ENCODE measurements around the gene COX8A. TPM values are rescaled to one million over a fixed set of nuclear protein-coding genes. Genes with fewer than 3 reads are reported as not detected.

The COX8A gene
- total and polyA plus RNA-seq, 9 of the 15 experiments (the other 6 are each of a cell fraction or from before 2014, with no cell fraction given), result 274 to 1,206 (median 526) TPM

- peaks cover 73% of the 10 kb centered on the region; the same call in 2 of the 3 replicates for H3K36me3 ChIP-seq (ENCODE audit: control insufficient read depth, insufficient read depth, low read length)
- POLR2A ChIA-PET, result interaction anchor here (0.7 to 1.8 kb wide), 4 partner anchors 8 to 29 kb away, joined by 3 to 12 read pairs (median 4); no protein-coding TSS in a partner anchor
- H3K4me2 ChIP-seq (ENCODE audit: insufficient read depth, low read length), result no peak overlapping the region
- TF ChIP-seq, protein P1, sequence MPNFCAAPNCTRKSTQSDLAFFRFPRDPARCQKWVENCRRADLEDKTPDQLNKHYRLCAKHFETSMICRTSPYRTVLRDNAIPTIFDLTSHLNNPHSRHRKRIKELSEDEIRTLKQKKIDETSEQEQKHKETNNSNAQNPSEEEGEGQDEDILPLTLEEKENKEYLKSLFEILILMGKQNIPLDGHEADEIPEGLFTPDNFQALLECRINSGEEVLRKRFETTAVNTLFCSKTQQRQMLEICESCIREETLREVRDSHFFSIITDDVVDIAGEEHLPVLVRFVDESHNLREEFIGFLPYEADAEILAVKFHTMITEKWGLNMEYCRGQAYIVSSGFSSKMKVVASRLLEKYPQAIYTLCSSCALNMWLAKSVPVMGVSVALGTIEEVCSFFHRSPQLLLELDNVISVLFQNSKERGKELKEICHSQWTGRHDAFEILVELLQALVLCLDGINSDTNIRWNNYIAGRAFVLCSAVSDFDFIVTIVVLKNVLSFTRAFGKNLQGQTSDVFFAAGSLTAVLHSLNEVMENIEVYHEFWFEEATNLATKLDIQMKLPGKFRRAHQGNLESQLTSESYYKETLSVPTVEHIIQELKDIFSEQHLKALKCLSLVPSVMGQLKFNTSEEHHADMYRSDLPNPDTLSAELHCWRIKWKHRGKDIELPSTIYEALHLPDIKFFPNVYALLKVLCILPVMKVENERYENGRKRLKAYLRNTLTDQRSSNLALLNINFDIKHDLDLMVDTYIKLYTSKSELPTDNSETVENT (CRISPR knock-in tag; IDR thresholded peaks at IDR 0.05), result no peak
- TF ChIP-seq, protein P2, sequence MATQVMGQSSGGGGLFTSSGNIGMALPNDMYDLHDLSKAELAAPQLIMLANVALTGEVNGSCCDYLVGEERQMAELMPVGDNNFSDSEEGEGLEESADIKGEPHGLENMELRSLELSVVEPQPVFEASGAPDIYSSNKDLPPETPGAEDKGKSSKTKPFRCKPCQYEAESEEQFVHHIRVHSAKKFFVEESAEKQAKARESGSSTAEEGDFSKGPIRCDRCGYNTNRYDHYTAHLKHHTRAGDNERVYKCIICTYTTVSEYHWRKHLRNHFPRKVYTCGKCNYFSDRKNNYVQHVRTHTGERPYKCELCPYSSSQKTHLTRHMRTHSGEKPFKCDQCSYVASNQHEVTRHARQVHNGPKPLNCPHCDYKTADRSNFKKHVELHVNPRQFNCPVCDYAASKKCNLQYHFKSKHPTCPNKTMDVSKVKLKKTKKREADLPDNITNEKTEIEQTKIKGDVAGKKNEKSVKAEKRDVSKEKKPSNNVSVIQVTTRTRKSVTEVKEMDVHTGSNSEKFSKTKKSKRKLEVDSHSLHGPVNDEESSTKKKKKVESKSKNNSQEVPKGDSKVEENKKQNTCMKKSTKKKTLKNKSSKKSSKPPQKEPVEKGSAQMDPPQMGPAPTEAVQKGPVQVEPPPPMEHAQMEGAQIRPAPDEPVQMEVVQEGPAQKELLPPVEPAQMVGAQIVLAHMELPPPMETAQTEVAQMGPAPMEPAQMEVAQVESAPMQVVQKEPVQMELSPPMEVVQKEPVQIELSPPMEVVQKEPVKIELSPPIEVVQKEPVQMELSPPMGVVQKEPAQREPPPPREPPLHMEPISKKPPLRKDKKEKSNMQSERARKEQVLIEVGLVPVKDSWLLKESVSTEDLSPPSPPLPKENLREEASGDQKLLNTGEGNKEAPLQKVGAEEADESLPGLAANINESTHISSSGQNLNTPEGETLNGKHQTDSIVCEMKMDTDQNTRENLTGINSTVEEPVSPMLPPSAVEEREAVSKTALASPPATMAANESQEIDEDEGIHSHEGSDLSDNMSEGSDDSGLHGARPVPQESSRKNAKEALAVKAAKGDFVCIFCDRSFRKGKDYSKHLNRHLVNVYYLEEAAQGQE (IDR thresholded peaks at IDR 0.05; ENCODE audit: borderline replicate concordance), result peak; percentile 16; the same call in 1 of the 2 replicates
- TF ChIP-seq, protein P2 (CRISPR knock-in tag; IDR thresholded peaks at IDR 0.05; ENCODE audit: low read depth), result no peak
- FAIRE-seq (no peak), ATAC-seq (no peak), DNase-seq (ENCODE audit: extremely low read depth in 1 of 4, low spot score in 3 of 4) (no peak)
- H3K4me1 ChIP-seq (replicated peaks in 1 of 2; ENCODE audit: control insufficient read depth in 2 of 2, insufficient read depth in 2 of 2, low read length in 2 of 2), result peaks cover 7 to 18% of the 10 kb centered on the region in 2 experiments; a peak in 4 of 5 replicates
- in situ Hi-C loops (cut with MboI) (no loop called here), intact Hi-C loops (cut with micrococcal nuclease) (no loop called here)
- no peaks in the 10 kb centered on the region for H3K27me3 ChIP-seq (ENCODE audit: control insufficient read depth in 2 of 2, insufficient read depth in 2 of 2, low read length in 2 of 2)
- no peak overlapping the region for H3K9ac ChIP-seq (ENCODE audit: insufficient read depth in 1 of 2, low read depth in 2 of 2, low read length in 2 of 2)
- no TSS peak for BruUV-seq (replicated peaks)
- CTCF ChIA-PET (ENCODE audit: low intra/inter-chr PET ratio), result no interaction called here
- no peak overlapping the region for H3K27ac ChIP-seq (ENCODE audit: extremely low read depth, low read depth, low read length)
- no peak overlapping the region for H3K4me3 ChIP-seq
- WGBS (ENCODE audit: insufficient coverage, low coverage, missing lambda C conversion rate), result 90% methylated on average over 10 of the region's 10 CpGs
- H2AFZ ChIP-seq (ENCODE audit: low read depth, low read length), result no peak overlapping the region
- no peaks in the 10 kb centered on the region for H3K9me1 ChIP-seq (ENCODE audit: control insufficient read depth, insufficient read depth, low read length)
- H3K79me2 ChIP-seq (ENCODE audit: control insufficient read depth, insufficient read depth, low read length), result peaks cover 24% of the 10 kb centered on the region
- peaks cover 10% of the 10 kb centered on the region; the same call in 1 of the 2 replicates for H4K20me1 ChIP-seq (replicated peaks; ENCODE audit: control insufficient read depth, insufficient read depth, low read length)
- H3K9me3 ChIP-seq (replicated peaks; ENCODE audit: control insufficient read depth, insufficient read depth, low read depth, low read length), result no peaks in the 10 kb centered on the region
Observed at GRCh38 chr11:63991558-63991957, 17.1 kb downstream of the COX8A start.

Data from K562 (cell line).